ENCODE data around the gene CCR2.

The CCR2 gene

GRCh38 chr3:46361408-46362283 lies 7.7 kb downstream of the CCR2 start:
- no peak for ATAC-seq (ENCODE audit: low read depth)
- H3K27ac Mint-ChIP-seq: peak overlapping the region; percentile 61

GRCh38 chr3:46365041-46365440 lies 11.1 kb downstream of the CCR2 start:
- DNase-seq (ENCODE audit: low spot score in 2 of 2): no peak

More at GRCh38 chr3:46361408-46362283, 7.7 kb downstream of the CCR2 start:
- peak in 1 of 2 donors; percentile 8 for DNase-seq (ENCODE audit: low spot score in 2 of 2)
- no peak overlapping the region for H3K4me3 Mint-ChIP-seq
- peaks cover 41% of the 10 kb centered on the region for H3K4me1 Mint-ChIP-seq
- no peaks in the 10 kb centered on the region for H3K27me3 Mint-ChIP-seq
- H3K36me3 Mint-ChIP-seq: peaks cover 2% of the 10 kb centered on the region
- H3K9me3 Mint-ChIP-seq: no peaks in the 10 kb centered on the region

GRCh38 chr3:46365737-46366524 lies 12.0 kb downstream of the CCR2 start:
- DNase-seq (ENCODE audit: low spot score in 2 of 2) (no peak), ATAC-seq (ENCODE audit: low read depth) (no peak)
- Mint-ChIP-seq H3K27ac (no peak overlapping the region), H3K27me3 (no peaks in the 10 kb centered on the region), H3K36me3 (no peaks in the 10 kb centered on the region), H3K9me3 (no peaks in the 10 kb centered on the region), H3K4me1 (peaks cover 32% of the 10 kb centered on the region), H3K4me3 (no peak overlapping the region)

More at GRCh38 chr3:46365041-46365440, 11.1 kb downstream of the CCR2 start:
- Mint-ChIP-seq H3K4me1 (peaks cover 37% of the 10 kb centered on the region), H3K27ac (no peak overlapping the region), H3K36me3 (no peaks in the 10 kb centered on the region), H3K9me3 (no peaks in the 10 kb centered on the region), H3K4me3 (no peak overlapping the region), H3K27me3 (no peaks in the 10 kb centered on the region)
- ATAC-seq (ENCODE audit: low read depth): no peak

DNA sequence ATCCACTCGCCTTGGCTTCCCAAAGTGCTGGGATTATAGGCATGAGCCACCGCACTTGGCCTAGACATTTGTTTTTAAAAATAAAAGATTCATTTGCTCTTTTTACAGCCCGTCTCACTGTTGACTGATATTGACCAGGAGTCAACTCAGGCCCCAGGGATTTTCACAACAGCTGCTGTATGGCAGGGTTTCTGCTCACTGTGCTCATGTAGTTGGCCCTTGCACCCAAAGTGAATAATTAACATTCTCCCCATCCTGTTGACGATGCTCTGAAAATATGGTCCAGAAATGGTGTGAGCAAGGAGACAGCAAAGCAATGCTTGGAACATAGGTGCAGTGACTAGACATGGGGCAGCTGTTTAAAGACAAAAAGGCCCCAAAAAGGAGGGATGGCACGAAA lies 13.9 kb downstream of the CCR2 start:
- DNase-seq (ENCODE audit: low spot score in 2 of 2) (no peak), ATAC-seq (ENCODE audit: low read depth) (no peak)
- Mint-ChIP-seq H3K4me3 (no peak overlapping the region), H3K4me1 (peaks cover 17% of the 10 kb centered on the region), H3K27me3 (no peaks in the 10 kb centered on the region), H3K9me3 (no peaks in the 10 kb centered on the region), H3K36me3 (no peaks in the 10 kb centered on the region), H3K27ac (no peak overlapping the region)

DNA sequence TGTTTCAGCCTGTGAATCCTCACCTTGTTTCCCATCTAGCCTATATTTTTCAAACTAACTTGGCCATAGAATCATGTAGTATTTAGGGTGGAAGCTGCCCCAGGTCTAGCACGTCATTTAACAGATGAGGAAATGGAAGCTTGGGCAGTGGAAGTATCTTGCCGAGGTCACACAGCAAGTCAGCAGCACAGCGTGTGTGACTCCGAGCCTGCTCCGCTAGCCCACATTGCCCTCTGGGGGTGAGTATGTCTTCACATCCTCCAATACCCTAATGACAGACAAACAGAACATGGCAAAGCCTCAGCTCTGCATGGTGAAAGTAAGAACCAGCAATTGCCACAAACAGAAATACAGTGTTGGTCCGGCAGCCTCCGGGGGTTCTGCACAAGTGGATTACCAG lies 14.7 kb downstream of the CCR2 start:
- peak; percentile 37 to 62 for DNase-seq (ENCODE audit: low spot score in 2 of 2)
- H3K27me3 Mint-ChIP-seq: no peaks in the 10 kb centered on the region
- no peak overlapping the region for H3K27ac Mint-ChIP-seq
- no peaks in the 10 kb centered on the region for H3K9me3 Mint-ChIP-seq
- H3K4me3 Mint-ChIP-seq: peak overlapping the region; percentile 3
- peak; percentile 99 for ATAC-seq (ENCODE audit: low read depth)
- H3K4me1 Mint-ChIP-seq: peaks cover 17% of the 10 kb centered on the region
- H3K36me3 Mint-ChIP-seq: no peaks in the 10 kb centered on the region

DNA sequence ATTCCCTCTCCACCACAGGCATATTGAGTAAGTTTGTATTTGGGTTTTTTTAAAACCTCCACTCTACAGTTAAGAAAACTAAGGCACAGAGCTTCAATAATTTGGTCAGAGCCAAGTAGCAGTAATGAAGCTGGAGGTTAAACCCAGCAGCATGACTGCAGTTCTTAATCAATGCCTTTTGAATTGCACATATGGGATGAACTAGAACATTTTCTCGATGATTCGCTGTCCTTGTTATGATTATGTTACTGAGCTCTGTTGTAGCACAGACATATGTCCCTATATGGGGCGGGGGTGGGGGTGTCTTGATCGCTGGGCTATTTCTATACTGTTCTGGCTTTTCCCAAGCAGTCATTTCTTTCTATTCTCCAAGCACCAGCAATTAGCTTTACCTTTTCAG lies 15.2 kb downstream of the CCR2 start:
- Mint-ChIP-seq H3K9me3 (no peaks in the 10 kb centered on the region), H3K36me3 (no peaks in the 10 kb centered on the region), H3K27me3 (no peaks in the 10 kb centered on the region), H3K4me1 (peaks cover 17% of the 10 kb centered on the region), H3K4me3 (no peak overlapping the region), H3K27ac (no peak overlapping the region)
- no peak for DNase-seq (ENCODE audit: low spot score in 2 of 2)
- ATAC-seq (ENCODE audit: low read depth): no peak

DNA sequence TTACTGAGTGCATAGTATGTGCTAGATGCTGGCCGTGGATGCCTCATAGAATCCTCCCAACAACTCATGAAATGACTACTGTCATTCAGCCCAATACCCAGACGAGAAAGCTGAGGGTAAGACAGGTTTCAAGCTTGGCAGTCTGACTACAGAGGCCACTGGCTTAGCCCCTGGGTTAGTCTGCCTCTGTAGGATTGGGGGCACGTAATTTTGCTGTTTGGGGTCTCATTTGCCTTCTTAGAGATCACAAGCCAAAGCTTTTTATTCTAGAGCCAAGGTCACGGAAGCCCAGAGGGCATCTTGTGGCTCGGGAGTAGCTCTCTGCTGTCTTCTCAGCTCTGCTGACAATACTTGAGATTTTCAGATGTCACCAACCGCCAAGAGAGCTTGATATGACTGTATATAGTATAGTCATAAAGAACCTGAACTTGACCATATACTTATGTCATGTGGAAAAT lies 15.8 kb downstream of the CCR2 start:
- Mint-ChIP-seq H3K9me3 (no peaks in the 10 kb centered on the region), H3K27ac (peak overlapping the region; percentile 72), H3K4me3 (no peak overlapping the region), H3K4me1 (peaks cover 20% of the 10 kb centered on the region), H3K36me3 (no peaks in the 10 kb centered on the region), H3K27me3 (no peaks in the 10 kb centered on the region)
- no peak for DNase-seq (ENCODE audit: low spot score in 2 of 2)
- no peak for ATAC-seq (ENCODE audit: low read depth)

GRCh38 chr3:46370839-46371518 lies 17.1 kb downstream of the CCR2 start, which contains the start of gene CCR5:
CCR5 (plus strand) TSS chr3:46370946; CDS start chr3:46372903, 1,957 bp downstream.
- DNase-seq (ENCODE audit: low spot score in 2 of 2): no peak

GRCh38 chr3:46371519-46372340 lies 17.8 kb downstream of the CCR2 start:
- Mint-ChIP-seq H3K27me3 (no peaks in the 10 kb centered on the region), H3K4me1 (peaks cover 20% of the 10 kb centered on the region), H3K9me3 (no peaks in the 10 kb centered on the region), H3K27ac (no peak overlapping the region), H3K4me3 (no peak overlapping the region), H3K36me3 (no peaks in the 10 kb centered on the region)
- DNase-seq (ENCODE audit: low spot score in 2 of 2) (no peak), ATAC-seq (ENCODE audit: low read depth) (no peak)

More at GRCh38 chr3:46370839-46371518, 17.1 kb downstream of the CCR2 start, which contains the start of gene CCR5:
- Mint-ChIP-seq H3K27me3 (no peaks in the 10 kb centered on the region), H3K27ac (peak within 1 kb of the TSS; percentile 72), H3K4me1 (peaks cover 23% of the 10 kb centered on the region), H3K4me3 (peak within 1 kb of the TSS; percentile 16), H3K36me3 (no peaks in the 10 kb centered on the region), H3K9me3 (no peaks in the 10 kb centered on the region)
- ATAC-seq (ENCODE audit: low read depth): no peak

DNA sequence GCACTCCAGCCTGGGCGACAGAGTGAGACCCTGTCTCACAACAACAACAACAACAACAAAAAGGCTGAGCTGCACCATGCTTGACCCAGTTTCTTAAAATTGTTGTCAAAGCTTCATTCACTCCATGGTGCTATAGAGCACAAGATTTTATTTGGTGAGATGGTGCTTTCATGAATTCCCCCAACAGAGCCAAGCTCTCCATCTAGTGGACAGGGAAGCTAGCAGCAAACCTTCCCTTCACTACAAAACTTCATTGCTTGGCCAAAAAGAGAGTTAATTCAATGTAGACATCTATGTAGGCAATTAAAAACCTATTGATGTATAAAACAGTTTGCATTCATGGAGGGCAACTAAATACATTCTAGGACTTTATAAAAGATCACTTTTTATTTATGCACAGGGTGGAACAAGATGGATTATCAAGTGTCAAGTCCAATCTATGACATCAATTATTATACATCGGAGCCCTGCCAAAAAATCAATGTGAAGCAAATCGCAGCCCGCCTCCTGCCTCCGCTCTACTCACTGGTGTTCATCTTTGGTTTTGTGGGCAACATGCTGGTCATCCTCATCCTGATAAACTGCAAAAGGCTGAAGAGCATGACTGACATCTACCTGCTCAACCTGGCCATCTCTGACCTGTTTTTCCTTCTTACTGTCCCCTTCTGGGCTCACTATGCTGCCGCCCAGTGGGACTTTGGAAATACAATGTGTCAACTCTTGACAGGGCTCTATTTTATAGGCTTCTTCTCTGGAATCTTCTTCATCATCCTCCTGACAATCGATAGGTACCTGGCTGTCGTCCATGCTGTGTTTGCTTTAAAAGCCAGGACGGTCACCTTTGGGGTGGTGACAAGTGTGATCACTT lies 18.8 kb downstream of the CCR2 start:
- no peak overlapping the region for H3K27ac Mint-ChIP-seq
- H3K36me3 Mint-ChIP-seq: no peaks in the 10 kb centered on the region
- no peaks in the 10 kb centered on the region for H3K9me3 Mint-ChIP-seq
- DNase-seq (ENCODE audit: low spot score in 2 of 2) (no peak), ATAC-seq (ENCODE audit: low read depth) (no peak)
- H3K27me3 Mint-ChIP-seq: no peaks in the 10 kb centered on the region
- H3K4me1 Mint-ChIP-seq: peaks cover 20% of the 10 kb centered on the region
- no peak overlapping the region for H3K4me3 Mint-ChIP-seq

- DNase-seq (ENCODE audit: low spot score in 2 of 2) (no peak), ATAC-seq (ENCODE audit: low read depth) (no peak)
- H3K4me1 Mint-ChIP-seq: peaks cover 14% of the 10 kb centered on the region
- H3K27ac Mint-ChIP-seq: no peak overlapping the region
- H3K27me3 Mint-ChIP-seq: no peaks in the 10 kb centered on the region
- no peak overlapping the region for H3K4me3 Mint-ChIP-seq
- H3K9me3 Mint-ChIP-seq: no peaks in the 10 kb centered on the region
- no peaks in the 10 kb centered on the region for H3K36me3 Mint-ChIP-seq
These were observed 20.8 kb downstream of the CCR2 start for GRCh38 chr3:46374755-46375154.

DNA sequence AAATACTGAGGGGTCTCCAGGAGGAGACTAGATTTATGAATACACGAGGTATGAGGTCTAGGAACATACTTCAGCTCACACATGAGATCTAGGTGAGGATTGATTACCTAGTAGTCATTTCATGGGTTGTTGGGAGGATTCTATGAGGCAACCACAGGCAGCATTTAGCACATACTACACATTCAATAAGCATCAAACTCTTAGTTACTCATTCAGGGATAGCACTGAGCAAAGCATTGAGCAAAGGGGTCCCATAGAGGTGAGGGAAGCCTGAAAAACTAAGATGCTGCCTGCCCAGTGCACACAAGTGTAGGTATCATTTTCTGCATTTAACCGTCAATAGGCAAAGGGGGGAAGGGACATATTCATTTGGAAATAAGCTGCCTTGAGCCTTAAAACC lies 21.3 kb downstream of the CCR2 start:
- ATAC-seq (ENCODE audit: low read depth) (no peak), DNase-seq (ENCODE audit: low spot score in 2 of 2) (no peak)
- H3K36me3 Mint-ChIP-seq: no peaks in the 10 kb centered on the region
- H3K27me3 Mint-ChIP-seq: no peaks in the 10 kb centered on the region
- peaks cover 17% of the 10 kb centered on the region for H3K4me1 Mint-ChIP-seq
- no peaks in the 10 kb centered on the region for H3K9me3 Mint-ChIP-seq
- no peak overlapping the region for H3K4me3 Mint-ChIP-seq
- peak overlapping the region; percentile 25 for H3K27ac Mint-ChIP-seq
